Mucosa of gallbladder (tissue), 1 donor: ENCODE data around the gene ILF3. TPM values are rescaled to one million over a fixed set of nuclear protein-coding genes. Genes with fewer than 3 reads are reported as not detected.
A peak's percentile ranks its signal among the peaks of the same experiment; 100 is the strongest.
"Not testable (repeated sequence)": the region's sequence is repeated elsewhere in the genome, so short reads cannot be mapped to it uniquely, and the experiment has no call there.

Experiments used
- DNase-seq: peaks from one replicate; pipeline ENCODE4 v3.0.0-alpha.2; 2020; ENCODE audit warnings: low spot score
- total RNA-seq: library from RNA; stranded (reverse); gene quantifications from one replicate; pipeline ENCODE4 v1.2.1, GENCODE V29; 2021
- donor health status: DM: no; HTN: no; CAD: no.

The ILF3 gene
- total RNA-seq, 1 donor from 2014 or later, result 162 TPM

DNA sequence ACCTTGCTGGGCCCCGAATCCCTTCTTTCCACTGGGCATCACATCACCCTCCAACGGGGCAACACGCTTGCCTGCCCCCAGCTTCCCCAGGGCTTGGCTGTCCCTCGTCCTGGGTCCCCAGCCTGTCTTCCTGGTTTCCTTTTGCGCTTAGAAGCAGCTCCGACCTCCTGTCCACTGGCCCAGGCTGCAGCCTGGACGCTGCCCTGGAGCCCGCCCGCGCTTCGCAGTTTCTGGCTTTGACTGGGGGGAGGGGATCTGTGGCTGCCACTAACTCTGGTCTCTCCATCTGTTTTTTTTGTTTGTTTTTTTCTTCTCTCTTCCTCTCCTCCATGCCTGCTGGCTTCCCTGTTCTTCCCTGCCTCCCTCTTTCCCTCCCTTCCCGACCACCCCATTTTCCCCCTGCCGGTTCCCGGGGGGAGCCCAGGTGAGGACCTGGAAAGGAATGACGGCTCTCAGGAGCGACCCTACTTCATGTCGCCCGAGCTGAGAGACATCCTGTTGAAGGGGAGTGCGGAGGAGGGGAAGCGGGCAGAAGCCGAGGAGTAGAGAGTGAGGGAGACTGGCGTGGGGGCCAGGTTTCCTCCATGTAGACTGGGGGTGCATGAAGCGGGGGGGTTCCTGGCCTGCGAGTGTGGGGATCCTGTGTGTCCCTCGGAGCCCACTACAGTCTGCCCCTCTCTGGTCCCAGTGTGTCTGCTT is 11.5 kb upstream of the ILF3 start:
- no peak for DNase-seq

- no peak for DNase-seq
Observed at GRCh38 chr19:10643172-10643967, 10.8 kb upstream of the ILF3 start.

- no peak for DNase-seq
Observed at GRCh38 chr19:10643968-10644259, 10.2 kb upstream of the ILF3 start.

GRCh38 chr19:10644260-10645007 is 9.7 kb upstream of the ILF3 start:
- DNase-seq, result peak; percentile 83

- DNase-seq, result no peak
Observed at GRCh38 chr19:10646456-10647159, 7.5 kb upstream of the ILF3 start.

GRCh38 chr19:10648360-10648759 is 5.8 kb upstream of the ILF3 start:
- DNase-seq, result no peak

GRCh38 chr19:10651851-10652250 is 2.3 kb upstream of the ILF3 start:
- no peak for DNase-seq

- no peak for DNase-seq
Observed at GRCh38 chr19:10653482-10653731, 739 bp upstream of the ILF3 start.

DNA sequence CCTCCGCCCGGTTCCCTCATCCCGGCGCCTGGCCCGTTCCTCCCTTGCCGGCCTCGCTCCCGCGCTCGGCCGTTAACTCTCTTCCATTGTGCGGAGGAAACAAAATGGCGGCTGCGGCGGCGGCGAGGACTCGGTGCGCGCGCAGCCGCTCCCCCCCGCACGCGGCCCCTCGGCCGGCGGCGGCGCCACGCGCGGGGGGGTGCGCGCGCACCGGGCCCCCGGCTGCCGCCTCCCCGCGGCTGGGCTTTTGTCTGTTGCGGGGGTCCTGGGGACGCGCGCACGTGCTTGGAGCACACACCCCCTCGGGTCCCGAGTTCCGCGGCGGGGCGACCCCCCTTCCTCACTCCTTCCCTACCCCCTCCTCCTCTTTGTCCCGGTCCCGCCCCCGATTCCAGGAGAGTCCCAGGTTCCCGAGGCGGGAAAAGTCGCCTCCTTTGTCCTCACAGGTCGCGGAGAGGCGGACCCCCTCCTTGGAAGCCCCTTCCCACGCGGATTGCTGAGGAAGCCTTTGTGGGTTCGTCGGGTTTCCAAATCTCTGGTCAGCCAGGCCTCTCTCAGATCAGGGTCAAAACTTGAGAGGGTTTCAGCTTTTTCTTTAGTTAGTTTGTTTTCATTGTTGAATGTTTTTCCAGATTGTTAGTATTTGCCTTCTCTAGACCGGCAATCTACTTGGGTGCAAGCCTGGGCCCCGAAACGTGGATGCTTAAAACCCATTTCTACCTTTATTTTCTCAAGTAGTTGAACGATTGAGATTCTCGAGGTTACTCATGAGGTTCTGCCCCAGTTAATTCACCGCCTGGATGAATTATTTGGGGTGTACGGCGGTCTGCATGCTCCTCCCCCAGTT is 687 bp downstream of the ILF3 start:
- peak; percentile 22 for DNase-seq

GRCh38 chr19:10655457-10656312 is 1.5 kb downstream of the ILF3 start:
- no peak for DNase-seq

DNA sequence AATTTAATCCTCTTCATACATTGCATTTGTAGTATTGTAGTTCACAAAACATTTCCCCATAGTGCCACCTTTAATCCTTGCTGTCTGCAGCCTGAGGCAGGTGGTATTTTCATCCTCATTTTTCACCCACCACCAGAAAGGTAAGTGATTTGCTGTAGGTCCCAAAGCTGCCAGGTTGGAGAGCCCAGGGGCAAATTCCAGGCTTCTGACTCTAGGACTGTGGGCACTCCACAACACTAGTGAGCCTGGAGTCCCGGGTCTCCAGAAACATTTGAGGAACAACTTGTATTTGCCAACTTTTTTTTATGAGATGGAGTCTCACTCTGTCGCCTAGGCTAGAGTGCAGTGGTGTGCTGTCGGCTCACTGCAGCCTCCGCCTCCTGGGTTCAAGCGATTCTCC is 6.2 kb downstream of the ILF3 start:
- DNase-seq, result no peak

GRCh38 chr19:10661946-10662345 is 7.8 kb downstream of the ILF3 start:
- no peak for DNase-seq

- DNase-seq, result no peak
Observed at GRCh38 chr19:10662384-10663251, 8.5 kb downstream of the ILF3 start.

DNA sequence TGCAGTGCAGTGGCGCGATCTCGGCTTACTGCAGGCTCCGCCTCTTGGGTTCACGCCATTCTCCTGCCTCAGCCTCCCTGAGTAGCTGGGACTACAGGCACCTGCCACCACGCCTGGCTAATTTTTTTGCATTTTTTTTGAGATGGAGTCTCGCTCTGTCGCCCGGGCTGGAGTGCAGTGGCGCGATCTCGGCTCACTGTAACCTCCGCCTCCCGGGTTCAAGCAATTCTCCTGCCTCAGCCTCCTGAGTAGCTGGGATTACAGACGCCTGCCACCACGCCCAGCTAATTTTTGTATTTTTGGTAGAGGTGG is 9.1 kb downstream of the ILF3 start:
- DNase-seq, result not testable (repeated sequence)

DNA sequence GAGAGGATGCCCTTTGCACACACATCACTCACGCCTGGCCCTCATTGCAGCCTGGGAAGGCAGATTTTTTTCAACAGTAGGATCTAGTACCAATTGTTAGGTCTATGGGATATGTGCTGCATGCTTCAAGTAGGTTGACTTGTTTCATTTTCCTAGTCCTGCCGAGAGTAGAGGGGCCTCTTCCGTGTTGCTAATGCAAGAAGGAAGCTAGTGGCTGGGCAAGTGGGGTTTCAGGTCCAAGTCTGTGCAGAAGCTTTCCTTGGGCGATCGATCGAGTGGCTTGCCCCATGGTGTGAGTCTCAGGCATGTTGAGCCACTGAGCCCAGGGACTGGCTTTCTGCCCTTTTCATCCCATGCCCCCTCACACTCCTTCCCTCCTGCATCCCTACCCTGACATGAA is 13.7 kb downstream of the ILF3 start:
- DNase-seq, result no peak

DNA sequence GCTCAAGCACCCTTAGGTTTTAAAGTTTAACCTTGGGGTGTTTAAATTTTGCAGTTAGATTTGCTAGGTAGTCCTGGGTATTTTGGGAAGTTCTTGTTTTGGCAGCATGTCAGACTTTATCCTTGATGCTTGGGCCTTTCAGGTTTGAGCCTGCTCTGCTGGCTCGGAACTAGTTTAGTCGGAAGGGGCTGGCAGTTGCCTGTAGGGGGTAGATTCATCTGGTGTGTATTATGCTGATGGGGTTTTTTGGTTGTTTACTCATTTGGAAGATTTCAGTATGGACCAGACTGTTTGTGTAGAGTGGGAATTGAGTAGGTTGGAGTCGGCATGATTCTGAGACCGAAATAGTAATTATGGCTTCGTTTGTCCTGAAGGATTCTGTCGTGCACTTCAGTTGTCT is 15.1 kb downstream of the ILF3 start:
- DNase-seq, result no peak

DNA sequence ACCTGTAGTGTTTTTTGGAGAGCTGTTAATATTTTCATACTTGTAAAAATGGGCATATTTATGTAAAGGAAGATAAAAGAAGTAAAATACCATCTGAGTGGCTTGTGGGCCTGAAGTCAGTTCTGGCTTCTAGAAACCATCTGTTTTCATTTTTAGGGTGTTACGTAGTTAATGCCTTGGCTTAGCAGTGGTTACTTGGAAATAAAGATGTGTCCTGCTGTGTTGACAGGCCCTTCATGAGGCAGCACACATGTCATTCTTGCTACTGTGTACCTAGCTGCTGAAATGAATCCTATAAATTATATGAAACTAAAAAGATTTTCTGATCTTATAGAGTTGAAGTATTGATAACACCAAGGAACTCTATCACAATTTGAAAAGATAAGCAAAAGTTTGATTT is 16.0 kb downstream of the ILF3 start:
- DNase-seq, result no peak

GRCh38 chr19:10670876-10671804 is 17.0 kb downstream of the ILF3 start:
- no peak for DNase-seq

GRCh38 chr19:10671922-10672321 is 17.8 kb downstream of the ILF3 start:
- not testable (repeated sequence) for DNase-seq
